ENCODE measurements around the gene KMT5C. TPM values are rescaled to one million over a fixed set of nuclear protein-coding genes. Genes with fewer than 3 reads are reported as not detected.

KMT5C gene
- total RNA-seq, 1 experiment from 2014 or later: 54.5 TPM

DNA sequence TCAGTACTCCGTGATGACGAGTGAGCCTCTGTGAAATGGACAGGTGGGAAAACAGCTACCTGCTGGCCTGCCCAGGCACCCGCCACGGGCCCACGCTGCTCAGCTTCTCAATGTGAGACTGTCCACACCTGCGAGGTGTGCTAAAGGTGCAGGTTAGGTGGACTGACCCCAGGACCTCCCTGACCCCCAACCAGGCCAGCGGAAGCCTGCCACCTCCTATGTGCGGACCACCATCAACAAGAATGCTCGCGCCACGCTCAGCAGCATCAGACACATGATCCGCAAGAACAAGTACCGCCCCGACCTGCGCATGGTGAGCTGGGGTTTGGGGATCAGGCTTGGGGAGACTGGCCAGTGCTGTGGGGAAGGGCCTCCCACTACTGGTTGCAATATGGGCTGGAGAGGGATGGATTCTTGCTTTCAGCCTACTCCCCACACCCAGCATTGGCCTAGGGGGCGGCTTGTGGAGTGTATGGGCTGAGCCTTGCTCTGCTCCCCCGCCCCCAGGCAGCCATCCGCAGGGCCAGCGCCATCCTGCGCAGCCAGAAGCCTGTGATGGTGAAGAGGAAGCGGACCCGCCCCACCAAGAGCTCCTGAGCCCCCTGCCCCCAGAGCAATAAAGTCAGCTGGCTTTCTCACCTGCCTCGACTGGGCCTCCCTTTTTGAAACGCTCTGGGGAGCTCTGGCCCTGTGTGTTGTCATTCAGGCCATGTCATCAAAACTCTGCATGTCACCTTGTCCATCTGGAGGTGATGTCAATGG, 48.2 kb downstream of the KMT5C start:
- no peaks in the 10 kb centered on the region for H3K9me3 ChIP-seq (ENCODE audit: control insufficient read depth, low read depth, low read length)
- peaks cover 3% of the 10 kb centered on the region for H4K20me1 ChIP-seq (ENCODE audit: control insufficient read depth, insufficient read depth, insufficient read length)
- Mint-ChIP-seq H3K27me3 (ENCODE audit: low read depth) (peaks cover 2% of the 10 kb centered on the region), H3K36me3 (ENCODE audit: insufficient read depth in 1 of 3, low read depth in 3 of 3) (peaks cover 40 to 50% (median 44%) of the 10 kb centered on the region in 3 experiments), H3K27ac (peak overlapping the region in 1 of 3 experiments; percentile 59; a peak in 1 of 7 replicates), H3K9me3 (peaks cover 0 to 2% of the 10 kb centered on the region in 2 experiments; a peak in 1 of 5 replicates), H3K4me1 (peaks cover 62 to 74% of the 10 kb centered on the region in 2 experiments), H3K4me3 (peak overlapping the region; percentile 98 to 100)
- no peak overlapping the region for H2BK5ac ChIP-seq (ENCODE audit: insufficient read length, low read length)
- H3K79me2 ChIP-seq (ENCODE audit: insufficient read depth, low read length): peaks cover 17% of the 10 kb centered on the region; the same call in 1 of the 2 replicates
- H2BK12ac ChIP-seq (ENCODE audit: insufficient read length, low read depth, low read length): no peak overlapping the region
- H3K4ac ChIP-seq (ENCODE audit: low read depth, low read length): no peak overlapping the region
- H3K23ac ChIP-seq (ENCODE audit: insufficient read length, low read depth, low read length): no peak overlapping the region
- no peak overlapping the region for H3T11ph ChIP-seq (ENCODE audit: low read length)
- H4K91ac ChIP-seq (ENCODE audit: insufficient read length, low read depth, low read length): no peak overlapping the region
- H2AFZ ChIP-seq (ENCODE audit: low read length): no peak overlapping the region
- no peak overlapping the region for H3K18ac ChIP-seq (ENCODE audit: insufficient read length, low read depth, low read length)
- no peak overlapping the region for H2AK5ac ChIP-seq (ENCODE audit: insufficient read length, low read length)
- peak overlapping the region; percentile 87 for H3K4me2 ChIP-seq (ENCODE audit: insufficient read depth, insufficient read length, low read length)
- H2BK20ac ChIP-seq (ENCODE audit: low read depth, low read length, poor library complexity, severe bottlenecking): no peak overlapping the region
- no peaks in the 10 kb centered on the region for H3K27me3 ChIP-seq (ENCODE audit: insufficient read depth, low read length)
- H4K5ac ChIP-seq (ENCODE audit: insufficient read length, low read depth, low read length): no peak overlapping the region
- H3K23me2 ChIP-seq (ENCODE audit: insufficient read length, low read depth, low read length, poor library complexity, severe bottlenecking): peaks cover 28% of the 10 kb centered on the region
- no CpG with 5 or more reads among the region's 24 CpGs for WGBS (ENCODE audit: extremely low coverage, insufficient read length, low lambda C conversion rate)
- H3K27ac ChIP-seq (ENCODE audit: insufficient read length, low read depth, low read length): no peak overlapping the region
- H3K14ac ChIP-seq (ENCODE audit: insufficient read depth, low read length): no peak overlapping the region
- H2BK15ac ChIP-seq (ENCODE audit: low read depth, low read length): no peak overlapping the region
- no peak for DNase-seq
- H3K9ac ChIP-seq (ENCODE audit: extremely low read depth, insufficient read length, low read length): peak overlapping the region; percentile 10
- peaks cover 8% of the 10 kb centered on the region for H3K4me1 ChIP-seq (ENCODE audit: insufficient read depth, low read length)
- no peak overlapping the region for H4K8ac ChIP-seq (replicated peaks; ENCODE audit: insufficient read length, low read depth, low read length)
- H3K56ac ChIP-seq (ENCODE audit: insufficient read length, low read depth, low read length): no peak overlapping the region
- H2BK120ac ChIP-seq (ENCODE audit: low read depth, low read length, poor library complexity, severe bottlenecking): no peak overlapping the region
- TF ChIP-seq CTCF (conservative IDR thresholded peaks at IDR 0.05): no peak
- peaks cover 15% of the 10 kb centered on the region for H3K79me1 ChIP-seq (ENCODE audit: insufficient read depth, low read depth, low read length, poor library complexity, severe bottlenecking)
